Gastroesophageal sphincter (tissue), 3 donors: ENCODE measurements around the gene CADM1.

Experiments
- EP300 ChIP-seq: sonication (generic); formaldehyde crosslinking; IDR thresholded peaks from one replicate; pipeline ENCODE4 v1.6.1; 2017; ENCODE audit warnings: antibody characterized with exemption, mild to moderate bottlenecking
- POLR2A ChIP-seq, 2 donors: fragments of 450-650 bp; IDR thresholded peaks; one replicate each; pipeline ENCODE4 v1.6.1; 2017; ENCODE audit warnings: antibody characterized with exemption in 2 of 2, mild to moderate bottlenecking in 2 of 2, moderate library complexity in 1 of 2
- POLR2AphosphoS5 ChIP-seq: sonication (generic); formaldehyde crosslinking; IDR thresholded peaks from one replicate; pipeline ENCODE4 v1.6.1; 2017; ENCODE audit warnings: antibody characterized with exemption
- TF ChIP-seq, protein P1 (sequence below), 4 experiments: fragments of 200-600 bp in 2 of 4; fragments of 450-650 bp in 2 of 4; sonication (generic) in 1 of 4; IDR thresholded peaks; one replicate each; pipeline ENCODE4 v1.5.1; 2017 to 2019; ENCODE audit warnings: antibody characterized with exemption in 4 of 4, mild to moderate bottlenecking in 2 of 4, moderate library complexity in 2 of 4

GRCh38 chr11:115173136-115173535 is 331.1 kb downstream of the CADM1 start:
- TF ChIP-seq, protein P1, sequence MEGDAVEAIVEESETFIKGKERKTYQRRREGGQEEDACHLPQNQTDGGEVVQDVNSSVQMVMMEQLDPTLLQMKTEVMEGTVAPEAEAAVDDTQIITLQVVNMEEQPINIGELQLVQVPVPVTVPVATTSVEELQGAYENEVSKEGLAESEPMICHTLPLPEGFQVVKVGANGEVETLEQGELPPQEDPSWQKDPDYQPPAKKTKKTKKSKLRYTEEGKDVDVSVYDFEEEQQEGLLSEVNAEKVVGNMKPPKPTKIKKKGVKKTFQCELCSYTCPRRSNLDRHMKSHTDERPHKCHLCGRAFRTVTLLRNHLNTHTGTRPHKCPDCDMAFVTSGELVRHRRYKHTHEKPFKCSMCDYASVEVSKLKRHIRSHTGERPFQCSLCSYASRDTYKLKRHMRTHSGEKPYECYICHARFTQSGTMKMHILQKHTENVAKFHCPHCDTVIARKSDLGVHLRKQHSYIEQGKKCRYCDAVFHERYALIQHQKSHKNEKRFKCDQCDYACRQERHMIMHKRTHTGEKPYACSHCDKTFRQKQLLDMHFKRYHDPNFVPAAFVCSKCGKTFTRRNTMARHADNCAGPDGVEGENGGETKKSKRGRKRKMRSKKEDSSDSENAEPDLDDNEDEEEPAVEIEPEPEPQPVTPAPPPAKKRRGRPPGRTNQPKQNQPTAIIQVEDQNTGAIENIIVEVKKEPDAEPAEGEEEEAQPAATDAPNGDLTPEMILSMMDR (IDR thresholded peaks at IDR 0.05): no peak
- no peak for TF ChIP-seq POLR2A (IDR thresholded peaks at IDR 0.05)
- no peak for TF ChIP-seq POLR2AphosphoS5
- TF ChIP-seq EP300: no peak
